Esophagus squamous epithelium (tissue), 4 donors: ENCODE measurements around the gene AK1.
"Not testable (repeated sequence)": the region's sequence is repeated elsewhere in the genome, so short reads cannot be mapped to it uniquely, and the experiment has no call there.

Experiments used
- POLR2A ChIP-seq, 4 donors: fragments of 450-650 bp; IDR thresholded peaks; one replicate each; pipeline ENCODE4 v1.6.1; 2017; ENCODE audit warnings: antibody characterized with exemption in 4 of 4, mild to moderate bottlenecking in 4 of 4, moderate library complexity in 3 of 4
- TF ChIP-seq, protein P1 (sequence below), 6 experiments: fragments of 450-650 bp in 4 of 6; fragments of 200-600 bp in 2 of 6; sonication (generic) in 2 of 6; IDR thresholded peaks; one replicate each; pipeline ENCODE4 v1.5.1; 2016 to 2019; ENCODE audit warnings: antibody characterized with exemption in 6 of 6, mild to moderate bottlenecking in 4 of 6, moderate library complexity in 4 of 6

DNA sequence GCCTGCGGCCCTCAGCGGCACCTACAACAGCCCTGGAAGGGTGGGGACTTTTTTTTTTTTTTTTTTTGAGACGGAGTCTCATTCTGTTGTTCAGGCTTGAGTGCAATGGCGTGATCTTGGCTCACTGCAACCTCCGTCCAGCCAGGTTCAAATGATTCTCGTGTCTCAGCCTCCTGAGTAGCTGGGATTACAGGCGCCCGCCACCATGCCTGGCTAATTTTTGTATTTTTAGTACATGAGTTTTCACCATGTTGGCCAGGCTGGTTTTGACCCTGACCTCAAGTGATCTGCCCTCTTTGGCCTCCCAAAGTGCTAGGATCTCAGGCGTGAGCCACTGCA is 7.4 kb downstream of the AK1 start:
- TF ChIP-seq, protein P1, sequence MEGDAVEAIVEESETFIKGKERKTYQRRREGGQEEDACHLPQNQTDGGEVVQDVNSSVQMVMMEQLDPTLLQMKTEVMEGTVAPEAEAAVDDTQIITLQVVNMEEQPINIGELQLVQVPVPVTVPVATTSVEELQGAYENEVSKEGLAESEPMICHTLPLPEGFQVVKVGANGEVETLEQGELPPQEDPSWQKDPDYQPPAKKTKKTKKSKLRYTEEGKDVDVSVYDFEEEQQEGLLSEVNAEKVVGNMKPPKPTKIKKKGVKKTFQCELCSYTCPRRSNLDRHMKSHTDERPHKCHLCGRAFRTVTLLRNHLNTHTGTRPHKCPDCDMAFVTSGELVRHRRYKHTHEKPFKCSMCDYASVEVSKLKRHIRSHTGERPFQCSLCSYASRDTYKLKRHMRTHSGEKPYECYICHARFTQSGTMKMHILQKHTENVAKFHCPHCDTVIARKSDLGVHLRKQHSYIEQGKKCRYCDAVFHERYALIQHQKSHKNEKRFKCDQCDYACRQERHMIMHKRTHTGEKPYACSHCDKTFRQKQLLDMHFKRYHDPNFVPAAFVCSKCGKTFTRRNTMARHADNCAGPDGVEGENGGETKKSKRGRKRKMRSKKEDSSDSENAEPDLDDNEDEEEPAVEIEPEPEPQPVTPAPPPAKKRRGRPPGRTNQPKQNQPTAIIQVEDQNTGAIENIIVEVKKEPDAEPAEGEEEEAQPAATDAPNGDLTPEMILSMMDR (IDR thresholded peaks at IDR 0.05): not testable (repeated sequence)
- TF ChIP-seq POLR2A (IDR thresholded peaks at IDR 0.05): not testable (repeated sequence)
